Esophagus muscularis mucosa (tissue), 3 donors: ENCODE data around the gene UPK3BL2.
"Not testable (repeated sequence)": the region's sequence is repeated elsewhere in the genome, so short reads cannot be mapped to it uniquely, and the experiment has no call there.

ENCODE experiments used
- POLR2A ChIP-seq: fragments of 450-650 bp; IDR thresholded peaks from one replicate; pipeline ENCODE4 v1.6.1; 2017; ENCODE audit warnings: antibody characterized with exemption, moderate library complexity, mild to moderate bottlenecking, low read depth
- TF ChIP-seq, protein P1 (sequence below), 3 experiments: fragments of 200-600 bp in 2 of 3; fragments of 450-650 bp in 1 of 3; sonication (generic) in 2 of 3; IDR thresholded peaks; one replicate each; pipeline ENCODE4 v1.5.1; 2017 to 2019; ENCODE audit warnings: antibody characterized with exemption in 3 of 3, mild to moderate bottlenecking in 2 of 3, moderate library complexity in 1 of 3

DNA sequence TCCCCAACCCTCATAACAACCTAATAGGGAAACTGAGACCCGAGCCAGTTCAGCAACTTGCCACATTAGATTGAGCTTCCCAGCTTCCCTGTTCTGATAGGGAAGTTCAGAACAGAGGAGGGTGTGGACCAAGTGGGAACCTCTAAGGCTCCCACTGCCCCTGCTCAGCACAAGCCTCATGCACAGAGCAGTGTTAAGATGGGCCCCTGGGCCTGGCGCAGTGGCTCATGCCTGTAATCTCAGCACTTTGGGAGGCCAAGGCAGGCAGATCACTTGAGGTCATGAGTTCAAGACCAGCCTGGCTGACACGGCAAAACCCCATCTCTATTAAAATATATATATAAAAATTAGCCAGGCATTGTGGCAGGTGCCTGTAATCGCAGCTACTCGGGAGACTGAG, 46.2 kb downstream of the UPK3BL2 start:
- TF ChIP-seq, protein P1, sequence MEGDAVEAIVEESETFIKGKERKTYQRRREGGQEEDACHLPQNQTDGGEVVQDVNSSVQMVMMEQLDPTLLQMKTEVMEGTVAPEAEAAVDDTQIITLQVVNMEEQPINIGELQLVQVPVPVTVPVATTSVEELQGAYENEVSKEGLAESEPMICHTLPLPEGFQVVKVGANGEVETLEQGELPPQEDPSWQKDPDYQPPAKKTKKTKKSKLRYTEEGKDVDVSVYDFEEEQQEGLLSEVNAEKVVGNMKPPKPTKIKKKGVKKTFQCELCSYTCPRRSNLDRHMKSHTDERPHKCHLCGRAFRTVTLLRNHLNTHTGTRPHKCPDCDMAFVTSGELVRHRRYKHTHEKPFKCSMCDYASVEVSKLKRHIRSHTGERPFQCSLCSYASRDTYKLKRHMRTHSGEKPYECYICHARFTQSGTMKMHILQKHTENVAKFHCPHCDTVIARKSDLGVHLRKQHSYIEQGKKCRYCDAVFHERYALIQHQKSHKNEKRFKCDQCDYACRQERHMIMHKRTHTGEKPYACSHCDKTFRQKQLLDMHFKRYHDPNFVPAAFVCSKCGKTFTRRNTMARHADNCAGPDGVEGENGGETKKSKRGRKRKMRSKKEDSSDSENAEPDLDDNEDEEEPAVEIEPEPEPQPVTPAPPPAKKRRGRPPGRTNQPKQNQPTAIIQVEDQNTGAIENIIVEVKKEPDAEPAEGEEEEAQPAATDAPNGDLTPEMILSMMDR (IDR thresholded peaks at IDR 0.05), result not testable (repeated sequence)
- TF ChIP-seq POLR2A, result not testable (repeated sequence)
